ENCODE measurements around the gene MVD.

MVD gene

DNA sequence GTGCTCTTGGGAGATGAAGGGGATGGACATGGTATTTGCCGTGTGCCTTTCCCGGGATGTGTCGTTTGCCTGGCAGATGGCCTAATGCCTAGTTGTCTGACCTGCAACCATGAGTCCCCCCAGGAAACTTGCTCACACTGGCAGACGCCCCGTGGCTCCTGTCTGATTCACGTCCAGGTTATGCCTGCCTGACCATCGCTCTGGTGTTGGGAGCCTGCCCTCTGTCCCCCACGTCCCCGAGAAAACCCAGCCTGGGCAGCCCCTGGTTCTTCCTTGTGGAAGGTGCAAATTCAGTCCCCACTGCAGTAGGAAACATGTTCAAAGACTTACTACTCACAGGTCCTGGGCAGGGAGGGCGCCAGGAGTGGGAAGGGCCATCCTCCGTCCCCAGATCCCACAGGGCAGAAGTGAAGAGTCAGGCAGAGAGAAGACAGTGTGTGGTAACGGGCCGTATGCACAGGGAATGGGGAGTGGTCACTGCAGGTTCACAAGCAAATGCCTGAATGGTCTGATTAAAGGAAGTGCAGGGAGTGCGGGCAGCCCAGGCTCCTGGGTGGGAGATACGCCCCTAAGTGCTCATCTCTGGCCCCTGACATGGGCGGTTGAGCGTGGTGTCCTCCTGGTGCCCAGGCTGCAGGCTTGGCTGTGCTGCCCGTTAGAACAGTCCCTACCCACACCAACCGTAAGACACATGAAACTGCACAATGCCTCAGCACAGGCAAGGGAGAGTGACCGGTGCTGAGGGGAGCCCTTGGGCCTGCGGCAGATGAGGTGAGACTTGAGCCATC, 27.6 kb upstream of the MVD start:
- TF ChIP-seq, protein P1, sequence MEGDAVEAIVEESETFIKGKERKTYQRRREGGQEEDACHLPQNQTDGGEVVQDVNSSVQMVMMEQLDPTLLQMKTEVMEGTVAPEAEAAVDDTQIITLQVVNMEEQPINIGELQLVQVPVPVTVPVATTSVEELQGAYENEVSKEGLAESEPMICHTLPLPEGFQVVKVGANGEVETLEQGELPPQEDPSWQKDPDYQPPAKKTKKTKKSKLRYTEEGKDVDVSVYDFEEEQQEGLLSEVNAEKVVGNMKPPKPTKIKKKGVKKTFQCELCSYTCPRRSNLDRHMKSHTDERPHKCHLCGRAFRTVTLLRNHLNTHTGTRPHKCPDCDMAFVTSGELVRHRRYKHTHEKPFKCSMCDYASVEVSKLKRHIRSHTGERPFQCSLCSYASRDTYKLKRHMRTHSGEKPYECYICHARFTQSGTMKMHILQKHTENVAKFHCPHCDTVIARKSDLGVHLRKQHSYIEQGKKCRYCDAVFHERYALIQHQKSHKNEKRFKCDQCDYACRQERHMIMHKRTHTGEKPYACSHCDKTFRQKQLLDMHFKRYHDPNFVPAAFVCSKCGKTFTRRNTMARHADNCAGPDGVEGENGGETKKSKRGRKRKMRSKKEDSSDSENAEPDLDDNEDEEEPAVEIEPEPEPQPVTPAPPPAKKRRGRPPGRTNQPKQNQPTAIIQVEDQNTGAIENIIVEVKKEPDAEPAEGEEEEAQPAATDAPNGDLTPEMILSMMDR (IDR thresholded peaks at IDR 0.05; ENCODE audit: low read depth, low read length) = no peak
- H3K36me3 ChIP-seq = no peaks in the 10 kb centered on the region
- no peaks in the 10 kb centered on the region for H3K9me3 ChIP-seq
- H3K4me3 ChIP-seq (ENCODE audit: low read depth, low read length) = no peak overlapping the region
- H3K27me3 ChIP-seq = peaks cover 15% of the 10 kb centered on the region
- no peak for DNase-seq
- H3K4me1 ChIP-seq = no peaks in the 10 kb centered on the region

DNA sequence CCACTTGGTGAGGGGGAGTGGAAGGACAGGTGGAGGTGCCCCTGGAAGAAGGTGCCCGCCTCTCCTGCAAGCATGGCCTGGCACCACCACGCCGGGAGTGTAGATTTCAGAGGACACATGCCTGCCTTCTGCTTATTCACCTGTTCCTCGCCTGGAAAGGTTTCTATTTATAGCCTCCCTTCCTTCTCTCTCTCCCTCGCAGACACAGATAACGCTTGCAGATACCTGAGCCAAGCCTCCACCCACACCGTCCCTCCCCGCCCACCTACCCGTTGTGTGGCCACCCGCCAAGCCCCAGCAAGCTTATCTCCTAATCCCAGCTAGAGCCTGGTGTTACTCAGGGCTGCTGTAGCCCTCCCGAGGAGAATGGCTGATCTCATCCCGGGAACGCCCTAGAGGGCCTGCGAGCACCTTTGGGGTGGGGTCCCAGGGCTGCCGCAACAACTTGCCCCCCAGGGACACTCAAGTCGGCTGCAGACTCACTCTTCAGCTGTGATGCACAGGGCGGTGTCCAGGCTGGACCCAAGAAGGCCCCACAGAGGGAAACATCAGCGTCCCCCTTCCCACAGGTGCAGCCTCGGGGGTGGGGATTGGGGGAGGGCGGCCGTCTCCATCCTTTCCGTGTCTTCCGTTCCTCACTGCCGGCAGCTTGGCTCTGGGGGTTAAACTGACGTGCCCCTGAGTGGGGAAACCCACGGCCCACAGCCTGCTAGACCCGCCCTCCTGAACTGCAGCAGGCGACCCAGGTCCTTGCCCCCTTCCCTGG, 25.3 kb upstream of the MVD start:
- DNase-seq = no peak
- H3K36me3 ChIP-seq = no peaks in the 10 kb centered on the region
- no peaks in the 10 kb centered on the region for H3K9me3 ChIP-seq
- TF ChIP-seq, protein P1 (IDR thresholded peaks at IDR 0.05; ENCODE audit: low read depth, low read length) = no peak
- no peaks in the 10 kb centered on the region for H3K4me1 ChIP-seq
- H3K27me3 ChIP-seq = peaks cover 36% of the 10 kb centered on the region
- no peak overlapping the region for H3K4me3 ChIP-seq (ENCODE audit: low read depth, low read length)

DNA sequence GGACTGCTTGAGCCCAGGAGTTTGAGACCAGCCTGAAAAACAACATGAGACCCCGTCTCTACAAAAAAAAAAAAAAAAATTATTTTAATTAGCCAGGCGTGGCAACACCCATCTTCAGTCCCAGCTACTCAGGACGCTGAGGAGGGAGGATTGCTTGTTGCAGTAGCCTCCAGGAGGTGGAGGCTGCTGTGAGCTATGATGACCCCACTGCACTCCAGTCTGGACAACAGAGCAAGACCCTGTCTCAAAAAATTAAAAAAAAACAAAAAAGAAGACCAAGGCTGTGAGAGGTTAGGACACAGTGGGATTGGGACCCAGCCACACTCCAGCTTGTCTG, 24.8 kb upstream of the MVD start:
- no peak overlapping the region for H3K4me3 ChIP-seq (ENCODE audit: low read depth, low read length)
- peaks cover 36% of the 10 kb centered on the region for H3K27me3 ChIP-seq
- no peaks in the 10 kb centered on the region for H3K36me3 ChIP-seq
- TF ChIP-seq, protein P1 (IDR thresholded peaks at IDR 0.05; ENCODE audit: low read depth, low read length) = no peak
- DNase-seq = no peak
- H3K9me3 ChIP-seq = no peaks in the 10 kb centered on the region
- no peaks in the 10 kb centered on the region for H3K4me1 ChIP-seq

DNA sequence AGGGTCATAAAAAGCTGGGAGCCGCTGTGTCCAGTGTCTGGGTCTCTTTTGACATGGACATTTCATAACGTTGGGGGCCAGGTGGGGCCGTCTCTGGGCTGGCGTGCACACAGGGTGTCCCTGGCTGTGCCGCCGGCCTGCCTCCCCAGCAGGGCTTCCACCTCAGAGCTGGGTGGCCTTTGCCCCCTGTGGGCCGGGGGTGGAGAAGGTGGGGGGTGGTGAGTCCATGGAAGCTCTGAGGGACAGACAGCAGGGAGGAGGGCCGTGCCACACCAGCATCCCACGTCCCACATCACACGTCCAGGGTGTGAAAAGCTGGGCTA, 24.3 kb upstream of the MVD start:
- no peaks in the 10 kb centered on the region for H3K4me1 ChIP-seq
- no peak overlapping the region for H3K4me3 ChIP-seq (ENCODE audit: low read depth, low read length)
- no peak for DNase-seq
- no peaks in the 10 kb centered on the region for H3K9me3 ChIP-seq
- TF ChIP-seq, protein P1 (IDR thresholded peaks at IDR 0.05; ENCODE audit: low read depth, low read length) = no peak
- H3K27me3 ChIP-seq = peaks cover 39% of the 10 kb centered on the region
- H3K36me3 ChIP-seq = no peaks in the 10 kb centered on the region

DNA sequence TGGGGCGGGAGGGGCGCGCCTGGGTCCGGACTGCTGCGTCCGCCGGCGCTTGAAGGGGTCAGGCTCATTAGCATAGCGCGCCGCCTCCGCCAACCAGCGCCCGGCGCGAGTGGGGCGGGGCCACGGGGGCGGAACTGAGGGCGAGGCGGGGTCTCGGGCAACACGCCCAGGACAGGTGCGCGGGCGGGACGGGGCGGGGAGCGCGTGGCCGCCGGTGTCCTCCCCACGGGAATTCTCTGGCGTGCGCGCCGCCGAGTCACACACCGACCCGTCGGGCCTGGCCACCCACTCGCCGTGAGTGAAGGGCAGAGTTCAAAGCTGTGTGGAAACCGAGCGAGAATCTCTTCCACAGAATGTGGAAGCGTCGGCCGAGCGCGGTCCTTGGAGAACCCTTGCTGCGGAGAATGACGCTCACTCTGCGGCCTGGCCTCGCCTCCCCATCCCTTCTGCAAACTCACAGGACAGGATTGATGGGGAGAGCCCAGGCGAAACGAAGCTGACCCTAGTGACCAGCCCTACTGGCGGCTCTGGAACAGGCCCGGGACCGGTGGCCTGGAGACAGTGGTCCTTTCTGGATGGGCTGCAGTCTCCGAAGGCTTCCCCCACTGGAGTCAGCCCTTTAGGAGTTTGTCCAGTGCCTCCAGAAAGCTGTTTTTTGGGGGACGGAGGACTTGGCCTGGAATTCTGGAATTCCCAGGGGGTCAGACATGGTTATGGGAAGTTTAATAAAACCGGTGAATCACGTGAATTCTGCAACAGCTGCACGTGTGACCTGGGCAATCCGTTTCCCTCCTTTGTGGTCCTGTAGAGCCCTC, 23.8 kb upstream of the MVD start, which contains the start of gene SNAI3:
SNAI3 (minus strand) TSS at position 69 of the 815 bp plus-strand sequence. CDS start 101 bp downstream, outside the sequence.
- Histone ChIP-seq H3K36me3 (no peaks in the 10 kb centered on the region), H3K9me3 (no peaks in the 10 kb centered on the region), H3K4me1 (no peaks in the 10 kb centered on the region), H3K27me3 (peaks cover 44% of the 10 kb centered on the region), H3K4me3 (ENCODE audit: low read depth, low read length) (peak within 1 kb of the TSS; percentile 45)
- peak; percentile 93 for DNase-seq
- TF ChIP-seq, protein P1 (IDR thresholded peaks at IDR 0.05; ENCODE audit: low read depth, low read length) = no peak

Data from BE2C (cell line).